ENCODE data around the gene CPTP.

DNA sequence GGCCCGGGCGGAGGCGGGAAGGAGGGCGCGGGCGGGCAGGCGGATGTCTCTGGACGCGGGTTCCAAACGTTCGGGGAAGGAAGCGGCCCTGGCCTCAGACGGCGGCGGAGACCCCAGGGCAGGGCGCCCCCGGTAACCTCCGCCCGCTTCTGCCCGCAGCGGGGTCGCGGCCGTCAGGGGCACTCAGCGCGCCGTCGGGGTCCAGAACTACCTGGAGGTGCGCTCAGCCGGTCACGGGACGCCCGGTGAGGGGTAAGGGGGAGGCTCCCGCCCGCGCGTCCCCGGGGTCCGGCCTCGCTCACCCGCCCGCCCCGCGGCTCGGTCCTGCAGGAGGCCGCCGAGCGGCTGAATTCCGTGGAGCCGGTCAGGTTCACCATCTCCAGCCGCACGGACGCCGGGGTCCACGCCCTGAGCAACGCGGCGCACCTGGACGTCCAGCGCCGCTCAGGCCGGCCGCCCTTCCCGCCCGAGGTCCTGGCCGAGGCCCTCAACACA, 15.8 kb upstream of the CPTP start:
- TF ChIP-seq POLR2A (IDR thresholded peaks at IDR 0.05): no peak
- TF ChIP-seq, protein P1, sequence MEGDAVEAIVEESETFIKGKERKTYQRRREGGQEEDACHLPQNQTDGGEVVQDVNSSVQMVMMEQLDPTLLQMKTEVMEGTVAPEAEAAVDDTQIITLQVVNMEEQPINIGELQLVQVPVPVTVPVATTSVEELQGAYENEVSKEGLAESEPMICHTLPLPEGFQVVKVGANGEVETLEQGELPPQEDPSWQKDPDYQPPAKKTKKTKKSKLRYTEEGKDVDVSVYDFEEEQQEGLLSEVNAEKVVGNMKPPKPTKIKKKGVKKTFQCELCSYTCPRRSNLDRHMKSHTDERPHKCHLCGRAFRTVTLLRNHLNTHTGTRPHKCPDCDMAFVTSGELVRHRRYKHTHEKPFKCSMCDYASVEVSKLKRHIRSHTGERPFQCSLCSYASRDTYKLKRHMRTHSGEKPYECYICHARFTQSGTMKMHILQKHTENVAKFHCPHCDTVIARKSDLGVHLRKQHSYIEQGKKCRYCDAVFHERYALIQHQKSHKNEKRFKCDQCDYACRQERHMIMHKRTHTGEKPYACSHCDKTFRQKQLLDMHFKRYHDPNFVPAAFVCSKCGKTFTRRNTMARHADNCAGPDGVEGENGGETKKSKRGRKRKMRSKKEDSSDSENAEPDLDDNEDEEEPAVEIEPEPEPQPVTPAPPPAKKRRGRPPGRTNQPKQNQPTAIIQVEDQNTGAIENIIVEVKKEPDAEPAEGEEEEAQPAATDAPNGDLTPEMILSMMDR (IDR thresholded peaks at IDR 0.05): no peak

Measured in Peyer's patch (tissue), 4 donors.